SKM-1 treated with dmso at 0.1 percent for 144 hours (cell line): ENCODE results near the gene XPC.

Source experiments
- DNase-seq: peaks from one replicate; lab custom pipeline; 2025; ENCODE audit not compliant: unreplicated experiment; lab: John Stamatoyannopoulos, UW

XPC gene

GRCh38 chr3:14172496-14172895, 5.9 kb downstream of the XPC start:
- no peak for DNase-seq

GRCh38 chr3:14170531-14171159, 7.8 kb downstream of the XPC start:
- DNase-seq, result no peak

- DNase-seq, result no peak
Measured at GRCh38 chr3:14169871-14170270, 8.5 kb downstream of the XPC start.

GRCh38 chr3:14169435-14169834, 9.0 kb downstream of the XPC start:
- no peak for DNase-seq

- DNase-seq, result no peak
Measured at GRCh38 chr3:14166877-14167603, 11.4 kb downstream of the XPC start.

GRCh38 chr3:14162178-14162577, 16.2 kb downstream of the XPC start:
- peak; percentile 21 for DNase-seq

- no peak for DNase-seq
Measured at GRCh38 chr3:14161282-14161681, 17.1 kb downstream of the XPC start.

- no peak for DNase-seq
Measured at GRCh38 chr3:14159426-14159825, 19.0 kb downstream of the XPC start.

- DNase-seq, result no peak
Measured at GRCh38 chr3:14158370-14158769, 20.0 kb downstream of the XPC start.

GRCh38 chr3:14157951-14158350, 20.4 kb downstream of the XPC start:
- no peak for DNase-seq

GRCh38 chr3:14156843-14157561, 21.4 kb downstream of the XPC start:
- DNase-seq, result no peak

GRCh38 chr3:14156201-14156600, 22.2 kb downstream of the XPC start:
- DNase-seq, result no peak

GRCh38 chr3:14154895-14155440, 23.4 kb downstream of the XPC start:
- no peak for DNase-seq

- no peak for DNase-seq
Measured at GRCh38 chr3:14154276-14154675, 24.1 kb downstream of the XPC start.

- DNase-seq, result no peak
Measured at GRCh38 chr3:14153663-14154062, 24.7 kb downstream of the XPC start.

GRCh38 chr3:14152963-14153355, 25.4 kb downstream of the XPC start:
- DNase-seq, result no peak

- no peak for DNase-seq
Measured at GRCh38 chr3:14152233-14152962, 26.0 kb downstream of the XPC start.

- no peak for DNase-seq
Measured at GRCh38 chr3:14151471-14152083, 26.8 kb downstream of the XPC start.

- DNase-seq, result no peak
Measured at GRCh38 chr3:14150491-14151230, 27.7 kb downstream of the XPC start.

GRCh38 chr3:14150078-14150477, 28.3 kb downstream of the XPC start:
- DNase-seq, result no peak
